HEK293 (cell line): ENCODE data around the gene TANGO2.

Source experiments
- CTCF ChIA-PET: fragments of 350-600 bp; formaldehyde crosslinking; extraction: SDS; loops from one replicate; lab custom pipeline; 2021; ENCODE audit warnings: antibody characterized with exemption; lab: Yijun Ruan, JAX
- POLR2A ChIA-PET: fragments of 300-600 bp; formaldehyde crosslinking; extraction: SDS; loops from one replicate; lab custom pipeline; 2020; ENCODE audit warnings: antibody characterized with exemption, inconsistent platforms; lab: Yijun Ruan, JAX
- H3K27ac ChIP-seq: fragments of 200-500 bp; sonication (Bioruptor generic); 2 replicates; pipeline ENCODE4 v1.5.1; 2014; ENCODE audit warnings: low read depth, low read length, control low read depth, inconsistent platforms; ENCODE audit errors: extremely low read depth
- H3K36me3 ChIP-seq, 2 experiments: fragments of 200-500 bp in 1 of 2; sonication (Bioruptor generic) in 1 of 2; 1 replicate in 1 of 2; 2 replicates in 1 of 2; pipeline ENCODE4 v1.5.1; 2014 to 2017; ENCODE audit warnings: inconsistent platforms in 2 of 2, low read length in 2 of 2; ENCODE audit not compliant: control insufficient read depth in 2 of 2, insufficient read depth in 1 of 2
- H3K4me1 ChIP-seq: fragments of 200-500 bp; sonication (Bioruptor generic); 2 replicates; pipeline ENCODE4 v1.5.1; 2014; ENCODE audit warnings: mild to moderate bottlenecking, low read length, inconsistent platforms; ENCODE audit not compliant: control insufficient read depth, insufficient read depth
- H3K4me3 ChIP-seq: 2 replicates; pipeline ENCODE4 v1.5.1; 2011; ENCODE audit warnings: low read depth, mild to moderate bottlenecking, control low read depth, low read length, moderate library complexity
- H3K9me3 ChIP-seq: fragments of 200-500 bp; sonication (Bioruptor generic); 2 replicates; pipeline ENCODE4 v1.5.1; 2014; ENCODE audit warnings: low read depth, low read length, inconsistent platforms; ENCODE audit not compliant: control insufficient read depth, insufficient read depth
- GLIS2 ChIP-seq: fragments of 450-650 bp; formaldehyde crosslinking; IDR thresholded peaks from 2 replicates; pipeline ENCODE4 v1.5.1; 2016; ENCODE audit warnings: missing biosample characterization, missing genetic modification characterization
- IKZF3 ChIP-seq: fragments of 450-650 bp; IDR thresholded peaks from 2 replicates; pipeline ENCODE4 v1.5.0; 2018; ENCODE audit warnings: missing biosample characterization, mild to moderate bottlenecking, missing genetic modification characterization, moderate library complexity
- INSM2 ChIP-seq: fragments of 450-650 bp; formaldehyde crosslinking; IDR thresholded peaks from 2 replicates; pipeline ENCODE4 v1.5.1; 2016; ENCODE audit warnings: missing biosample characterization, missing genetic modification characterization
- PATZ1 ChIP-seq: fragments of 450-650 bp; formaldehyde crosslinking; IDR thresholded peaks from 2 replicates; pipeline ENCODE4 v1.5.1; 2016; ENCODE audit warnings: missing biosample characterization, missing genetic modification characterization
- PRDM1 ChIP-seq: fragments of 450-650 bp; formaldehyde crosslinking; IDR thresholded peaks from 2 replicates; pipeline ENCODE4; 2016; ENCODE audit warnings: missing biosample characterization, missing genetic modification characterization
- SP2 ChIP-seq: fragments of 450-650 bp; formaldehyde crosslinking; IDR thresholded peaks from 2 replicates; pipeline ENCODE4 v1.5.1; 2016; ENCODE audit warnings: missing biosample characterization, missing genetic modification characterization
- SP3 ChIP-seq: fragments of 450-650 bp; formaldehyde crosslinking; IDR thresholded peaks from 2 replicates; pipeline ENCODE4 v1.5.1; 2016; ENCODE audit warnings: missing biosample characterization, missing genetic modification characterization
- TCF7L2 ChIP-seq: IDR thresholded peaks from 2 replicates; pipeline ENCODE4 v1.6.1; 2011; ENCODE audit warnings: low read depth, mild to moderate bottlenecking, inconsistent platforms, low read length, moderate library complexity, borderline replicate concordance
- ZBTB17 ChIP-seq: fragments of 450-650 bp; formaldehyde crosslinking; IDR thresholded peaks from 2 replicates; pipeline ENCODE4 v1.5.1; 2016; ENCODE audit warnings: missing biosample characterization, missing genetic modification characterization
- ZBTB20 ChIP-seq: fragments of 450-650 bp; formaldehyde crosslinking; IDR thresholded peaks from 2 replicates; pipeline ENCODE4 v1.5.1; 2016; ENCODE audit warnings: missing biosample characterization, missing genetic modification characterization
- ZNF138 ChIP-seq: fragments of 450-650 bp; formaldehyde crosslinking; IDR thresholded peaks from 2 replicates; pipeline ENCODE4 v1.5.1; 2016; ENCODE audit warnings: missing biosample characterization, missing genetic modification characterization, borderline replicate concordance
- ZNF169 ChIP-seq: fragments of 450-650 bp; formaldehyde crosslinking; IDR thresholded peaks from 2 replicates; pipeline ENCODE4 v1.5.1; 2016; ENCODE audit warnings: missing biosample characterization, missing genetic modification characterization
- ZNF18 ChIP-seq: fragments of 450-650 bp; formaldehyde crosslinking; IDR thresholded peaks from 2 replicates; pipeline ENCODE4 v1.5.1; 2016; ENCODE audit warnings: missing biosample characterization, missing genetic modification characterization
- ZNF221 ChIP-seq: fragments of 450-650 bp; formaldehyde crosslinking; IDR thresholded peaks from 2 replicates; pipeline ENCODE4 v1.5.1; 2017; ENCODE audit warnings: missing biosample characterization, missing genetic modification characterization, borderline replicate concordance
- ZNF354C ChIP-seq: fragments of 450-650 bp; formaldehyde crosslinking; IDR thresholded peaks from 2 replicates; pipeline ENCODE4 v1.5.1; 2016; ENCODE audit warnings: missing biosample characterization, missing genetic modification characterization, low read depth, borderline replicate concordance
- ZNF362 ChIP-seq: fragments of 450-650 bp; formaldehyde crosslinking; IDR thresholded peaks from 2 replicates; pipeline ENCODE4 v1.5.1; 2016; ENCODE audit warnings: missing biosample characterization, missing genetic modification characterization
- ZNF366 ChIP-seq: fragments of 450-650 bp; formaldehyde crosslinking; conservative IDR thresholded peaks from 2 replicates; pipeline ENCODE4 v1.5.1; 2016; ENCODE audit warnings: missing biosample characterization, missing genetic modification characterization
- ZNF398 ChIP-seq: fragments of 450-650 bp; formaldehyde crosslinking; IDR thresholded peaks from 2 replicates; pipeline ENCODE4 v1.5.1; 2017; ENCODE audit warnings: missing biosample characterization, missing genetic modification characterization
- ZNF426 ChIP-seq: fragments of 450-650 bp; formaldehyde crosslinking; IDR thresholded peaks from 2 replicates; pipeline ENCODE4 v1.5.1; 2017; ENCODE audit warnings: missing biosample characterization, missing genetic modification characterization, mild to moderate bottlenecking, inconsistent platforms, moderate library complexity
- ZNF48 ChIP-seq: fragments of 450-650 bp; formaldehyde crosslinking; IDR thresholded peaks from 2 replicates; pipeline ENCODE4 v1.5.1; 2016; ENCODE audit warnings: missing biosample characterization, missing genetic modification characterization
- ZNF513 ChIP-seq: fragments of 450-650 bp; IDR thresholded peaks from 2 replicates; pipeline ENCODE4 v1.5.1; 2018; ENCODE audit warnings: missing biosample characterization, missing genetic modification characterization
- ZNF529 ChIP-seq: fragments of 450-650 bp; formaldehyde crosslinking; IDR thresholded peaks from 2 replicates; pipeline ENCODE4 v1.5.1; 2017; ENCODE audit warnings: missing genetic modification characterization, missing biosample characterization; ENCODE audit not compliant: insufficient replicate concordance
- ZNF555 ChIP-seq: fragments of 450-650 bp; formaldehyde crosslinking; conservative IDR thresholded peaks from 2 replicates; pipeline ENCODE4 v1.5.1; 2017; ENCODE audit warnings: missing biosample characterization, mild to moderate bottlenecking, missing genetic modification characterization, inconsistent platforms
- ZNF571 ChIP-seq: fragments of 450-650 bp; formaldehyde crosslinking; IDR thresholded peaks from 2 replicates; pipeline ENCODE4 v1.5.0; 2017; ENCODE audit warnings: missing biosample characterization, missing genetic modification characterization
- ZNF610 ChIP-seq: fragments of 450-650 bp; formaldehyde crosslinking; IDR thresholded peaks from 2 replicates; pipeline ENCODE4 v1.5.1; 2016; ENCODE audit warnings: missing biosample characterization, missing genetic modification characterization, borderline replicate concordance
- ZNF660 ChIP-seq: fragments of 450-650 bp; IDR thresholded peaks from 2 replicates; pipeline ENCODE4 v1.5.1; 2018; ENCODE audit warnings: missing biosample characterization, mild to moderate bottlenecking, missing genetic modification characterization
- ZNF791 ChIP-seq: fragments of 450-650 bp; formaldehyde crosslinking; IDR thresholded peaks from 2 replicates; pipeline ENCODE4 v1.5.1; 2016; ENCODE audit warnings: missing biosample characterization, missing genetic modification characterization

The TANGO2 gene

GRCh38 chr22:20020533-20021195 lies at the start of gene TANGO2:
Gene TANGO2 (plus strand): TSS chr22:20021110. CDS start chr22:20036799, 15,689 bp downstream.
- Histone ChIP-seq H3K4me3 (peak within 1 kb of the TSS; percentile 90), H3K9me3 (no peaks in the 10 kb centered on the region), H3K36me3 (no peaks in the 10 kb centered on the region), H3K27ac (no peak within 1 kb of the TSS; the same call in 1 of the 2 replicates), H3K4me1 (no peaks in the 10 kb centered on the region)
- CTCF ChIA-PET, result interaction anchor here (0.6 to 2.0 kb wide), 3 partner anchors 11 to 65 kb away, joined by 4 to 7 read pairs (median 5); no protein-coding TSS in a partner anchor
- POLR2A ChIA-PET, result interaction anchor here (0.6 to 1.5 kb wide), 7 partner anchors 26 to 228 kb away, joined by 3 to 7 read pairs (median 4); partner anchors contain the start of gene DGCR8
- TF ChIP-seq ZNF362, result no peak
- TF ChIP-seq ZBTB20 (tag by site-specific recombination), result no peak
- TF ChIP-seq ZNF48 (tag by site-specific recombination), result no peak
- TF ChIP-seq PATZ1 (tag by site-specific recombination), result peak; percentile 28; the same call in 1 of the 2 replicates
- TF ChIP-seq ZNF169 (tag by site-specific recombination), result no peak
- no peak for TF ChIP-seq ZNF555 (tag by site-specific recombination)
- no peak for TF ChIP-seq PRDM1 (tag by site-specific recombination)
- no peak for TF ChIP-seq ZNF610 (tag by site-specific recombination)
- TF ChIP-seq ZNF571 (tag by site-specific recombination), result no peak
- TF ChIP-seq ZBTB17 (tag by site-specific recombination), result no peak
- no peak for TF ChIP-seq ZNF221 (tag by site-specific recombination)
- no peak; the same call in 1 of the 2 replicates for TF ChIP-seq SP3 (tag by site-specific recombination)
- no peak for TF ChIP-seq ZNF426 (tag by site-specific recombination)
- TF ChIP-seq ZNF18, result no peak
- no peak for TF ChIP-seq IKZF3 (tag by site-specific recombination)
- TF ChIP-seq ZNF354C (tag by site-specific recombination), result no peak
- TF ChIP-seq ZNF660 (tag by site-specific recombination), result 0 out of 2 replicates have a peak, but pooled peaks have one; percentile 61
- no peak for TF ChIP-seq TCF7L2
- no peak for TF ChIP-seq ZNF398
- no peak for TF ChIP-seq ZNF138 (tag by site-specific recombination)
- TF ChIP-seq ZNF366 (tag by site-specific recombination), result no peak
- TF ChIP-seq SP2 (tag by site-specific recombination), result 0 out of 2 replicates have a peak, but pooled peaks have one; percentile 40
- no peak for TF ChIP-seq INSM2 (tag by site-specific recombination)
- TF ChIP-seq ZNF529 (tag by site-specific recombination), result no peak
- TF ChIP-seq ZNF513 (tag by site-specific recombination), result peak; percentile 7; the same call in 1 of the 2 replicates
- TF ChIP-seq GLIS2 (tag by site-specific recombination), result peak; percentile 91
- no peak for TF ChIP-seq ZNF791 (tag by site-specific recombination)
